ENCODE measurements around the gene FAM163B. TPM values are rescaled to one million over a fixed set of nuclear protein-coding genes. Genes with fewer than 3 reads are reported as not detected.

Gene FAM163B
- 9.5 TPM for polyA plus RNA-seq (2013, experiment 1 of 2)
- 6.8 TPM for polyA plus RNA-seq (2013, experiment 2 of 2)

DNA sequence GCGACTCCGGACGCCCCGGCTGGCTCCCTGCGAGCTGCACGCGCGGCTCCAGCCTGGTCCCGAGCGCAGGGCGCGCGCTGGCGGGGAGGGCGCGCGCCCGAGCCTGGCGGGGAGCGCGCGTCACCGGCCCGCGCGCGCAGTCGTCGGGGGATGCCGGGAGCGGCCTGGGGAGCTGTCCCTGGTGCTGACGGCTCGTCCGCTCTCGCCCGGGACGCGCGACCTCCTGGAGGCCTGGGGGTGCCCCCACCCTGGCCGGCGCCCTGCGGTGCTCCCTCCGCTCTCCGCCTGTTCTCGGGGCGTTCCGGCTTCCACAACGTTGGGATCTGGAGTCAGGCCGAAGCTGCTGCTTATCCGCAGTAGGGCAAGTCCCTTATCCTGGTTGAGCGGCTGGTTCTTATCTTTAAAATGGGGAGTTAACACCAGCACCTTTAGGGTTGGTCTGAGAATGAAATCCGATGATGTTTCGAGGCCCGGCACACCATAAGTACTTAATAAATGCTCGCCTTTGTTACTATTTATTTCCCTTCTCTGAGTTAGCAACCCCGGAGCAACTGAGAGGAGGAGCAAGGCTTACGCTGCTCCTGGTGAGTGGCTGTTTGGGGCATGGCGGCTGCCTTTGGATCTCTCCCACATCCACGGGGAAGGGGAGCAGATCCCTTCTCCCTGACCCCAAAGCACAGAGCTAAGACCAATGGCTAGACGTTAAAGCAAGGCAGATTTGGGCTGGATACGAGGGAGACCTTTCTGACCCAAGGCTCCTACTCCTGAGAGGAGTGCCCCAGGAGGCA is at the start of gene FAM163B:
TSS of gene FAM163B (minus strand) at position 79 of the 788 bp plus-strand sequence. CDS start 29,166 bp downstream, outside the sequence.
- no peak within 1 kb of the TSS for H3K27ac ChIP-seq (ENCODE audit: low read depth, low read length, severe bottlenecking)
- peaks cover 2% of the 10 kb centered on the region for H3K4me1 ChIP-seq (ENCODE audit: control insufficient read depth, insufficient read depth, low read length, poor library complexity, severe bottlenecking)
- no peaks in the 10 kb centered on the region for H3K36me3 ChIP-seq (ENCODE audit: control insufficient read depth, insufficient read depth, low read length)
- WGBS, 2 experiments (ENCODE audit: insufficient coverage in 2 of 2): 6 to 21% methylated on average over 20 to 53 of the region's 61 CpGs
- peak within 1 kb of the TSS; percentile 32 for H3K4me3 ChIP-seq (ENCODE audit: extremely low read depth, insufficient read depth, low read length, poor library complexity, severe bottlenecking)
- H3K9me3 ChIP-seq (ENCODE audit: control insufficient read depth, low read length): no peaks in the 10 kb centered on the region

DNA sequence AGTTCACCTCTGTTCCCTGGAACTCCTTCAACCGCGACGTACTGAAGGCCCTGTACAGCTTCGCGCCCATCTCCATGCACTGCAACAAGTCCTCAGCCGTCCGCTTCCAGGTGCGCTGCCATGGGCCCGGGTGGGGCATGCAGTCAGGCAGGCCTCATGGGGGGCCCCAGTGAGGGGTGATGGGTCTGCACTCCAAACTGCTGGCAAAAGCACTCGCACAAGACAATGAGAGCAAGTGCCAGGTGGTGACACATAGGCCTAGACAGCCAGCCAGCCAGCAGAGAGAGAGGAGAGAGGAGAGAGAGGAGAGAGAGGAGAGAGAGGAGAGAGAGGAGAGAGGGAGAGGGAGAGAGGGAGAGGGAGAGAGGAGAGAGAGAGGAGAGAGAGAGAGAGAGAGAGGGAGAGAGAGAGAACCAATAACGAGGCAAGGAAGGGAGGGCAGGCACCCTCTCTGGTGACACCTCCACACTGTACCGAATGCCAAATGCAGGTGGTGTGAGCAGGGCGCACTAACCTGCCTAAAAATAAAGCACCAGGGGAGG is 48.0 kb upstream of the FAM163B start:
- Histone ChIP-seq H3K36me3 (ENCODE audit: control insufficient read depth, insufficient read depth, low read length) (no peaks in the 10 kb centered on the region), H3K4me1 (ENCODE audit: control insufficient read depth, insufficient read depth, low read length, poor library complexity, severe bottlenecking) (peaks cover 9% of the 10 kb centered on the region), H3K27ac (ENCODE audit: low read depth, low read length, severe bottlenecking) (no peak overlapping the region), H3K4me3 (ENCODE audit: extremely low read depth, insufficient read depth, low read length, poor library complexity, severe bottlenecking) (no peak overlapping the region), H3K9me3 (ENCODE audit: control insufficient read depth, low read length) (no peaks in the 10 kb centered on the region)
- 88 to 97% methylated on average over 10 to 12 of the region's 13 CpGs for WGBS, 2 experiments (ENCODE audit: insufficient coverage in 2 of 2)

GRCh38 chr9:133656211-133657119 is 47.3 kb upstream of the FAM163B start:
- no peaks in the 10 kb centered on the region for H3K9me3 ChIP-seq (ENCODE audit: control insufficient read depth, low read length)
- H3K4me1 ChIP-seq (ENCODE audit: control insufficient read depth, insufficient read depth, low read length, poor library complexity, severe bottlenecking): peaks cover 9% of the 10 kb centered on the region
- WGBS, 2 experiments (ENCODE audit: insufficient coverage in 2 of 2): 86 to 89% methylated on average over 31 to 36 of the region's 36 CpGs
- H3K27ac ChIP-seq (ENCODE audit: low read depth, low read length, severe bottlenecking): no peak overlapping the region
- H3K4me3 ChIP-seq (ENCODE audit: extremely low read depth, insufficient read depth, low read length, poor library complexity, severe bottlenecking): no peak overlapping the region
- H3K36me3 ChIP-seq (ENCODE audit: control insufficient read depth, insufficient read depth, low read length): no peaks in the 10 kb centered on the region

DNA sequence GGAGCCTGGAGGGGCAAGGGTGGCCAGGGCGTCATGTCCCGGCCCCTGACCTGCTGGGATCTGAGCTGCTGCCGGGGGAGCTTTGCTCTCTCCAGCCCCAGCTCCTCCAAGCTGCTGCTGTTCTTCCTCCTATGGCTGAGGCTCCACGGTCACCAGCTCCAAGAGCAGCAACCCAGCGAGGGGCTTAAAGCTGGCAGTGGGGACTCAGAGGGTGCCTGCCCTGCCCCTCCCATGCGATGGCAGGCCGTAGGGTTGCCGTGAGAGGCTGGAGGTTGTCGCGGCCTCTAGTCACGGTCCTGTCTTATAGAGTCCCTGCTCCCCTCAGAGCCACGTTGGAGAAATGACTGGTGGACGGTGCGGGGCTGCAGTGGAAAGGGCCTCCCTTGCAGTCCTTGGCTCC is 46.5 kb upstream of the FAM163B start:
- H3K36me3 ChIP-seq (ENCODE audit: control insufficient read depth, insufficient read depth, low read length): no peaks in the 10 kb centered on the region
- no peaks in the 10 kb centered on the region for H3K9me3 ChIP-seq (ENCODE audit: control insufficient read depth, low read length)
- WGBS, 2 experiments (ENCODE audit: insufficient coverage in 2 of 2): 77 to 80% methylated on average over 12 to 13 of the region's 14 CpGs
- peaks cover 9% of the 10 kb centered on the region for H3K4me1 ChIP-seq (ENCODE audit: control insufficient read depth, insufficient read depth, low read length, poor library complexity, severe bottlenecking)
- no peak overlapping the region for H3K27ac ChIP-seq (ENCODE audit: low read depth, low read length, severe bottlenecking)
- no peak overlapping the region for H3K4me3 ChIP-seq (ENCODE audit: extremely low read depth, insufficient read depth, low read length, poor library complexity, severe bottlenecking)

DNA sequence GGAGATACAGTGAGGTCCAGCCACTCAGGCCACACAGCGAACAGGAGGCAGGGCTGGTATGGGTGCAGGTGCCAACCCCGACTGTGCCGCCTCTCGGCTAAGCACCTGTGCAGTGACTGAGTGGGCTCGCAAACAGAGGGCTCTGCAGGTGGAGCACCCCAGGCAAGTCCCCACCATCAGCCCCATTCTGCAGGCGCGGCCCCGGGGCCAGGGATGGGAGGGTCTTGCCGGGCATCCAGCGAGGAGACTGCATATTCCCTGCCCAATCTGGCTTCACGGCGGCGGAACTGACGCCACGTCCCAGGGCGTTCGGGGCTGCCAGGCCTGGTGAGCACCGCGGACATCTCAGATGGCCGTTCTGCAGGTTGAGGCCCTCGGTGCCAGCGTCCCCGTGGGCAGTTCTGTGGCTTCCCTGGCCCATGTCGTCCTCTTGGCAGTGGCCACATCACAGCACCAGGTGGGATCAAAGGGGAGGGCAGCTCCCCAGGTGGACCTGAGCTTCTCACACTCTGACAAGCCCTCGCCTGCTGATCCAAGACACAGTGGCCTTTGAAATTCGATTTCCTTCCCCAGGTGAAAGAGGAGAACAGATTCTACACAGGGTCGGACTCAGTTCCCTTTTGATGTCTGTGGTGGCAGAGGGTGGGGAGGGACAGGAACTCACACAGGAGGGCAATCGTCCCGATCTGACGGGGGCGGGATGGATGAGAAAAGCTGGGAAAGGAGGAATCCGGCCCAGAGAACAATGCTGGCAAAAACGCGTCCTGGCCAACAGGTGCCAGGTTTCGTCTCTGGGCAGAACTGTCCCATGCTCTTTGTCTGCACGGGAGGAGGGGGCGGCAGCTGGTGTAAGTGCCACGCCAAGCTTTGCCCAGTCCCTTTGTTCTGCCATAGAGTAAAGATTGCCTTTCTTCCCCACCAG is 45.8 kb upstream of the FAM163B start:
- Histone ChIP-seq H3K36me3 (ENCODE audit: control insufficient read depth, insufficient read depth, low read length) (no peaks in the 10 kb centered on the region), H3K27ac (ENCODE audit: low read depth, low read length, severe bottlenecking) (no peak overlapping the region), H3K9me3 (ENCODE audit: control insufficient read depth, low read length) (no peaks in the 10 kb centered on the region), H3K4me3 (ENCODE audit: extremely low read depth, insufficient read depth, low read length, poor library complexity, severe bottlenecking) (no peak overlapping the region), H3K4me1 (ENCODE audit: control insufficient read depth, insufficient read depth, low read length, poor library complexity, severe bottlenecking) (peaks cover 9% of the 10 kb centered on the region)
- WGBS, 2 experiments (ENCODE audit: insufficient coverage in 2 of 2): 77 to 87% methylated on average over 29 to 35 of the region's 38 CpGs

- H3K9me3 ChIP-seq (ENCODE audit: control insufficient read depth, low read length): no peaks in the 10 kb centered on the region
- no peak overlapping the region for H3K27ac ChIP-seq (ENCODE audit: low read depth, low read length, severe bottlenecking)
- WGBS, 2 experiments (ENCODE audit: insufficient coverage in 2 of 2): 88 to 89% methylated on average over 7 to 8 of the region's 9 CpGs
Measured at GRCh38 chr9:133653638-133654037, 44.4 kb upstream of the FAM163B start.

DNA sequence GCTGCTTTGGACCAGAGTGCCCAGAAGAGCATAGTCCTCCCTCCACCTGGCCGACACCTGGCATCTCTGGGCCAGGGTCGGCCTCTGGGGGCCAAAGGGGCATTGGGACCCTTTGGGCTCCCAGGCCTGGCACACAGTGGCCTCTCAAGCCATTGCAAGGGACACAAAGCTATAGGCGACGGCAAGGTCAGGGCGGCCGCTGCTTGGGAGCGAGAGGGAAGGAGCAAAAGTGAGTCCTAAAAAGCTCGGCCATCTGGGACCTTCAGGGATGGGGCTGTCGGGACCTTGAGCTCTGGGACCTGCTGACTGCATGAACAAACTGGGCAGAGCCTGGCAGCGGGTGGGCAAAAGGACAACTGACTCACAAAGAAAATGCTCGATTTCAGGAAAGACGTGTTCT is 40.8 kb upstream of the FAM163B start:
- no peaks in the 10 kb centered on the region for H3K36me3 ChIP-seq (ENCODE audit: control insufficient read depth, insufficient read depth, low read length)
- H3K27ac ChIP-seq (ENCODE audit: low read depth, low read length, severe bottlenecking): no peak overlapping the region
- no peaks in the 10 kb centered on the region for H3K4me1 ChIP-seq (ENCODE audit: control insufficient read depth, insufficient read depth, low read length, poor library complexity, severe bottlenecking)
- H3K4me3 ChIP-seq (ENCODE audit: extremely low read depth, insufficient read depth, low read length, poor library complexity, severe bottlenecking): no peak overlapping the region
- 88 to 90% methylated on average over 12 of the region's 12 CpGs for WGBS, 2 experiments (ENCODE audit: insufficient coverage in 2 of 2)
- no peaks in the 10 kb centered on the region for H3K9me3 ChIP-seq (ENCODE audit: control insufficient read depth, low read length)

More at GRCh38 chr9:133653638-133654037, 44.4 kb upstream of the FAM163B start:
- H3K36me3 ChIP-seq (ENCODE audit: control insufficient read depth, insufficient read depth, low read length): no peaks in the 10 kb centered on the region
- peaks cover 9% of the 10 kb centered on the region for H3K4me1 ChIP-seq (ENCODE audit: control insufficient read depth, insufficient read depth, low read length, poor library complexity, severe bottlenecking)
- no peak overlapping the region for H3K4me3 ChIP-seq (ENCODE audit: extremely low read depth, insufficient read depth, low read length, poor library complexity, severe bottlenecking)

DNA sequence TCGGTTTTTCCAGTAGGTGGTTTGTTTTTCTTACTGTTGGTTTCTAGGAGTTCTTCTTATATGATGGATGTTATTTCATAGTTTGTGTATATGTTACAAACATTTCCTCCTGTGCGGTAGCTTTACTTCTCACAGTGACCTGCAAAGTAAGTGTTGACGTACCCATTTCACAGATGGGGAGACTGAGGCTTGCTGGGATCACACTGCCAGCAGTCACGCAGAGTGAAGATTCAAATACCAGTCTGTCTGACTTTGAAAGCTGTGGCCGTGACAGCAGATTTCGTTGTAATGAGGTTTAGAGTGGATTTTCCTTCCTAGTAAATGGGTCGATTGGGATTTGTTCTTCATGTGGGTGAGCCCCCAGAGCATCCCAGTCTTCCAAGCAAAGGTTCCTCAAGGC is 40.0 kb upstream of the FAM163B start:
- Histone ChIP-seq H3K9me3 (ENCODE audit: control insufficient read depth, low read length) (no peaks in the 10 kb centered on the region), H3K27ac (ENCODE audit: low read depth, low read length, severe bottlenecking) (no peak overlapping the region), H3K36me3 (ENCODE audit: control insufficient read depth, insufficient read depth, low read length) (no peaks in the 10 kb centered on the region), H3K4me3 (ENCODE audit: extremely low read depth, insufficient read depth, low read length, poor library complexity, severe bottlenecking) (no peak overlapping the region), H3K4me1 (ENCODE audit: control insufficient read depth, insufficient read depth, low read length, poor library complexity, severe bottlenecking) (no peaks in the 10 kb centered on the region)
- 92 to 94% methylated on average over 5 to 6 of the region's 7 CpGs for WGBS, 2 experiments (ENCODE audit: insufficient coverage in 2 of 2)

DNA sequence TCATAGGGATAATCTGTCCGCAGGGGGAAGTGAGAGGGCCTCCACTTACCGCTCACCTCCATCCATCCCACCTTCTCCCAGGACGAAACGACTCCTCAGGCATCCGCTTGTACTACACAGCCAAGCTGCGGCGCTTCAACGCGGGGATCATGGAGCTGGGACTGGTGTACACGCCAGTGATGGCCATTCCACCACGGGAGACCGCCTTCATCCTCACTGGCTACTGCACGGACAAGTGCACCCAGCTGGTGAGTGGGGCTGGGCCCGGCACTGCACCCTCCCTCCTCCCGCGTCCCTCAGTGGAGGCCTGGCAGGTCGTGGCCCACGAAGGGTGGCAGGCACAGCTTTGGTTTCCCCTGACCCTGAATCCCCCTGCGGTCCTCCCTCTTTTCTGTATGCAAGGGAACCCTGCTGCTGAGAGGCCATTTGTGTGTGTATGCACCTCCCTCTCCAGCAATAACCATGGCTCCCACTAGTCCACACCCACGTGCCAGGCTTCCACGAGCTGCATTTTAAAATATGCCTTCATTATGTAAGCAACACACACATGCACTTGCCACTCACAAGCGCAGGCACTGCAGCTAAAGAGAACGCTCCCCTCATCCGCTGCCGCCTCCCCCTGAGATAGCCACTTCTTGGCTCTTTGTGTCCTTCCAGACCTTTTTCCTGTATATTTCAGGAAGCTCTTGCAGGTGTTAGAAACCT is 38.7 kb upstream of the FAM163B start:
- H3K4me1 ChIP-seq (ENCODE audit: control insufficient read depth, insufficient read depth, low read length, poor library complexity, severe bottlenecking): no peaks in the 10 kb centered on the region
- H3K36me3 ChIP-seq (ENCODE audit: control insufficient read depth, insufficient read depth, low read length): no peaks in the 10 kb centered on the region
- H3K27ac ChIP-seq (ENCODE audit: low read depth, low read length, severe bottlenecking): no peak overlapping the region
- H3K9me3 ChIP-seq (ENCODE audit: control insufficient read depth, low read length): no peaks in the 10 kb centered on the region
- 89 to 94% methylated on average over 16 to 21 of the region's 25 CpGs for WGBS, 2 experiments (ENCODE audit: insufficient coverage in 2 of 2)
- no peak overlapping the region for H3K4me3 ChIP-seq (ENCODE audit: extremely low read depth, insufficient read depth, low read length, poor library complexity, severe bottlenecking)
